ENCODE results near the gene GLB1L.

Gene GLB1L

GRCh38 chr2:219291910-219292490 lies 46.8 kb upstream of the GLB1L start:
- H3K9ac ChIP-seq, result no peak overlapping the region
- H3K27ac ChIP-seq, result no peak overlapping the region

GRCh38 chr2:219291394-219291793 lies 46.1 kb upstream of the GLB1L start:
- Histone ChIP-seq H3K4me3 (IDR thresholded peaks at IDR 0.05; ENCODE audit: insufficient read depth, low read depth, low read length) (no peak overlapping the region), H2AFZ (ENCODE audit: low read depth) (no peak overlapping the region), H3K36me3 (ENCODE audit: insufficient read depth) (no peaks in the 10 kb centered on the region), H3K4me1 (ENCODE audit: low read depth, poor library complexity, severe bottlenecking) (peaks cover 7% of the 10 kb centered on the region), H3K27ac (no peak overlapping the region), H3K4me2 (no peak overlapping the region), H3K9ac (no peak overlapping the region), H3K27me3 (ENCODE audit: insufficient read depth, low read depth) (peaks cover 15% of the 10 kb centered on the region; the same call in 1 of the 2 replicates), H3K79me2 (ENCODE audit: insufficient read depth, low read depth) (no peaks in the 10 kb centered on the region), H4K20me1 (ENCODE audit: insufficient read depth) (no peaks in the 10 kb centered on the region)
- TF ChIP-seq, protein P1, sequence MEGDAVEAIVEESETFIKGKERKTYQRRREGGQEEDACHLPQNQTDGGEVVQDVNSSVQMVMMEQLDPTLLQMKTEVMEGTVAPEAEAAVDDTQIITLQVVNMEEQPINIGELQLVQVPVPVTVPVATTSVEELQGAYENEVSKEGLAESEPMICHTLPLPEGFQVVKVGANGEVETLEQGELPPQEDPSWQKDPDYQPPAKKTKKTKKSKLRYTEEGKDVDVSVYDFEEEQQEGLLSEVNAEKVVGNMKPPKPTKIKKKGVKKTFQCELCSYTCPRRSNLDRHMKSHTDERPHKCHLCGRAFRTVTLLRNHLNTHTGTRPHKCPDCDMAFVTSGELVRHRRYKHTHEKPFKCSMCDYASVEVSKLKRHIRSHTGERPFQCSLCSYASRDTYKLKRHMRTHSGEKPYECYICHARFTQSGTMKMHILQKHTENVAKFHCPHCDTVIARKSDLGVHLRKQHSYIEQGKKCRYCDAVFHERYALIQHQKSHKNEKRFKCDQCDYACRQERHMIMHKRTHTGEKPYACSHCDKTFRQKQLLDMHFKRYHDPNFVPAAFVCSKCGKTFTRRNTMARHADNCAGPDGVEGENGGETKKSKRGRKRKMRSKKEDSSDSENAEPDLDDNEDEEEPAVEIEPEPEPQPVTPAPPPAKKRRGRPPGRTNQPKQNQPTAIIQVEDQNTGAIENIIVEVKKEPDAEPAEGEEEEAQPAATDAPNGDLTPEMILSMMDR (conservative IDR thresholded peaks at IDR 0.05; ENCODE audit: low read depth, low read length), result no peak

More at GRCh38 chr2:219291910-219292490, 46.8 kb upstream of the GLB1L start:
- Histone ChIP-seq H3K4me3 (IDR thresholded peaks at IDR 0.05; ENCODE audit: insufficient read depth, low read depth, low read length) (no peak overlapping the region), H3K4me1 (ENCODE audit: low read depth, poor library complexity, severe bottlenecking) (peaks cover 7% of the 10 kb centered on the region), H3K36me3 (ENCODE audit: insufficient read depth) (no peaks in the 10 kb centered on the region), H4K20me1 (ENCODE audit: insufficient read depth) (no peaks in the 10 kb centered on the region), H2AFZ (ENCODE audit: low read depth) (no peak overlapping the region), H3K4me2 (no peak overlapping the region), H3K79me2 (ENCODE audit: insufficient read depth, low read depth) (no peaks in the 10 kb centered on the region), H3K27me3 (ENCODE audit: insufficient read depth, low read depth) (peaks cover 15% of the 10 kb centered on the region; the same call in 1 of the 2 replicates)
- TF ChIP-seq, protein P1 (conservative IDR thresholded peaks at IDR 0.05; ENCODE audit: low read depth, low read length), result no peak

- Histone ChIP-seq H4K20me1 (ENCODE audit: insufficient read depth) (no peaks in the 10 kb centered on the region), H3K27me3 (ENCODE audit: insufficient read depth, low read depth) (peaks cover 15% of the 10 kb centered on the region; the same call in 1 of the 2 replicates), H3K27ac (no peak overlapping the region), H3K36me3 (ENCODE audit: insufficient read depth) (no peaks in the 10 kb centered on the region), H3K4me3 (IDR thresholded peaks at IDR 0.05; ENCODE audit: insufficient read depth, low read depth, low read length) (no peak overlapping the region), H2AFZ (ENCODE audit: low read depth) (no peak overlapping the region), H3K79me2 (ENCODE audit: insufficient read depth, low read depth) (no peaks in the 10 kb centered on the region), H3K9ac (no peak overlapping the region), H3K4me2 (no peak overlapping the region), H3K4me1 (ENCODE audit: low read depth, poor library complexity, severe bottlenecking) (peaks cover 7% of the 10 kb centered on the region)
- TF ChIP-seq, protein P1 (conservative IDR thresholded peaks at IDR 0.05; ENCODE audit: low read depth, low read length), result no peak
These were observed 45.3 kb upstream of the GLB1L start for GRCh38 chr2:219290381-219291171.

- Histone ChIP-seq H3K79me2 (ENCODE audit: insufficient read depth, low read depth) (no peaks in the 10 kb centered on the region), H3K36me3 (ENCODE audit: insufficient read depth) (no peaks in the 10 kb centered on the region), H3K4me2 (no peak overlapping the region), H4K20me1 (ENCODE audit: insufficient read depth) (no peaks in the 10 kb centered on the region), H3K4me1 (ENCODE audit: low read depth, poor library complexity, severe bottlenecking) (no peaks in the 10 kb centered on the region), H2AFZ (ENCODE audit: low read depth) (no peak overlapping the region), H3K27me3 (ENCODE audit: insufficient read depth, low read depth) (peaks cover 9% of the 10 kb centered on the region; the same call in 1 of the 2 replicates), H3K9ac (no peak overlapping the region), H3K27ac (no peak overlapping the region), H3K4me3 (IDR thresholded peaks at IDR 0.05; ENCODE audit: insufficient read depth, low read depth, low read length) (no peak overlapping the region)
- TF ChIP-seq, protein P1 (conservative IDR thresholded peaks at IDR 0.05; ENCODE audit: low read depth, low read length), result no peak
These were observed 44.5 kb upstream of the GLB1L start for GRCh38 chr2:219289537-219290361.

Data from KMS-11 (cell line).